Panc1 (cell line): ENCODE results near the gene NTM.

Source experiments
- CTCF ChIP-seq: fragments of 450-650 bp; IDR thresholded peaks from 2 replicates; pipeline ENCODE4 v1.5.1; 2017; ENCODE audit warnings: mild to moderate bottlenecking
- POLR2AphosphoS5 ChIP-seq: IDR thresholded peaks from 2 replicates; pipeline ENCODE4 v1.6.1; 2012; ENCODE audit warnings: mild to moderate bottlenecking, low read depth, low read length, moderate library complexity
- SIN3A ChIP-seq: IDR thresholded peaks from 2 replicates; pipeline ENCODE4 v1.6.1; 2012; ENCODE audit warnings: low read depth, mild to moderate bottlenecking, low read length, moderate library complexity, borderline replicate concordance; ENCODE audit not compliant: insufficient read depth

DNA sequence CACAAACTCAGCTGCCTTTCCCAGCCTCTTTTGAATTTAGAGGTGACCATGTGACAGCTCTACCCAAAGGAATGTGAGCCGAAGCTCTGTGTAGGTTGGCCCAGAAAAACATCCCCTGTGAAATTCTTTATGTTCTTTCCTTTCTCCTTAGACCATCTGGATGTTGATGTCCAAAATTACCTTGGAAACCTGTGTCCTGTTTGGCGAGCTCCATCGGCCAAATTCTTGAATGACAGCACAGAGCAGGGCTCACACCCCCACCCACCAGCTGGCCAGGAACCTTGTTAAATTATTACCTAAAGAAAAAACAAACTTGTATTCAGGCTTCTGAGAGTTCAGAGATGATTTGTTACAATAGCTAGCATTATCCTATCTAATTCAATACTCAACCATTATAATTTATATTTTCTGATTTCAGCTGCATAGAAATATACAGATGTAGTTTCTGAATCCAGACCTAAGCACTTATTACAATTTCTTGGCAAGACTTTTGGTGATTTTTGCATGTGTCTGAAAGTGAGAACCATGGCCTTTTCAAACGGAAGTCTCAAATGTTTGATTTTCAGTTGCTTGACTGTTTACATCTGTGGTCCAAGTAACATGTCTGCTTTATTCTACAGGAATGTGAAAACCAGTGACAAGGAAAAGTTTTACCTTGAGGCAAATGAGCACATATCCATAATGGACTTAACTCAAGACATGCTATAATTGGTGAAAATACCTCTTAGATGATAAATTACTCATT lies 554.2 kb downstream of the NTM start:
- no peak for TF ChIP-seq CTCF
- no peak for TF ChIP-seq POLR2AphosphoS5
- TF ChIP-seq SIN3A: no peak
